ELR (cell line): Measurements from ENCODE around the gene ARHGEF38.

Source experiments
- DNase-seq: peaks from one replicate; pipeline ENCODE4 v3.0.0-alpha.2; 2015; ENCODE audit warnings: low read depth

Gene ARHGEF38

GRCh38 chr4:105613306-105613705, 60.9 kb downstream of the ARHGEF38 start:
- no peak for DNase-seq

GRCh38 chr4:105619188-105619931, 66.9 kb downstream of the ARHGEF38 start:
- DNase-seq: no peak

GRCh38 chr4:105620640-105621323, 68.4 kb downstream of the ARHGEF38 start:
- DNase-seq: peak; percentile 80

GRCh38 chr4:105622269-105622668, 69.8 kb downstream of the ARHGEF38 start:
- no peak for DNase-seq

- DNase-seq: no peak
Measured at GRCh38 chr4:105623099-105623498, 70.7 kb downstream of the ARHGEF38 start.

GRCh38 chr4:105624530-105624929, 72.1 kb downstream of the ARHGEF38 start:
- peak; percentile 15 for DNase-seq

- DNase-seq: no peak
Measured at GRCh38 chr4:105625214-105625613, 72.8 kb downstream of the ARHGEF38 start.

- DNase-seq: no peak
Measured at GRCh38 chr4:105626846-105627245, 74.4 kb downstream of the ARHGEF38 start.

- DNase-seq: no peak
Measured at GRCh38 chr4:105627620-105628019, 75.2 kb downstream of the ARHGEF38 start.

- no peak for DNase-seq
Measured at GRCh38 chr4:105630670-105631655, 78.5 kb downstream of the ARHGEF38 start.

GRCh38 chr4:105631818-105632400, 79.5 kb downstream of the ARHGEF38 start:
- DNase-seq: no peak

GRCh38 chr4:105632599-105632998, 80.2 kb downstream of the ARHGEF38 start:
- no peak for DNase-seq

GRCh38 chr4:105633241-105633640, 80.8 kb downstream of the ARHGEF38 start:
- no peak for DNase-seq

- DNase-seq: no peak
Measured at GRCh38 chr4:105634402-105635080, 82.1 kb downstream of the ARHGEF38 start.

GRCh38 chr4:105637408-105638176, 85.2 kb downstream of the ARHGEF38 start:
- no peak for DNase-seq

GRCh38 chr4:105641845-105642244, 89.4 kb downstream of the ARHGEF38 start:
- DNase-seq: no peak

- peak; percentile 10 for DNase-seq
Measured at GRCh38 chr4:105644257-105644656, 91.8 kb downstream of the ARHGEF38 start.

GRCh38 chr4:105645440-105645839, 93.0 kb downstream of the ARHGEF38 start:
- DNase-seq: no peak

- DNase-seq: no peak
Measured at GRCh38 chr4:105650190-105650589, 97.8 kb downstream of the ARHGEF38 start.

GRCh38 chr4:105651884-105652283, 99.5 kb downstream of the ARHGEF38 start:
- DNase-seq: no peak
